ENCODE results near the gene ACSL3. TPM values are rescaled to one million over a fixed set of nuclear protein-coding genes. Genes with fewer than 3 reads are reported as not detected.

ACSL3 gene
- total RNA-seq, 1 experiment from 2014 or later: 236 TPM

DNA sequence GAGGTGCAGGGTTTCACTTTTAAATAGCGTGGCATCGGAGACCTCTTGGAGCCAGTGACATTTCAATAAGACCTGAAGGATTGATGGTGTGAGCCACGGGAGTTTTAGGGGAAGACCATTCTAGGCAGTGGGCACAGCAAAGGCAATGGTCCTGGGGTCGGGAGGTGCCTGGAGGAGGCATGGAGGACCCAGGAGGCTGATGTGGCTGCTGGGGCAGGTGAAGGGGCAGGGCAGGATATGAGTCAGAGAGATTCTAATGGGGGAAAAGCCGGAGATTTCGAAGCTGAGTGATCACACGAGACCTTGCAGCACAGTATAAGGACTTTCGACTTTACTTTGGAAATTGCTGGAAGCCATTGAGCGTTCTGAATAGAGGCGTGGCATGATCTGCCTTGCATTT lies 111.6 kb downstream of the ACSL3 start:
- intact Hi-C loops (cut with micrococcal nuclease): loop anchor here (10.0 kb wide), 1 partner anchor 632 kb away; the partner anchor contains the start of gene SCG2
- POLR2A ChIA-PET (ENCODE audit: unreplicated experiment): interaction anchor here (0.6 kb wide), 1 partner anchor 570 kb away, joined by 4 read pairs; no protein-coding TSS in a partner anchor
- Histone ChIP-seq H2AFZ (ENCODE audit: low read length) (0 out of 2 replicates have a peak overlapping the region, but pooled peaks have one; percentile 26), H3K36me3 (ENCODE audit: low read depth, low read length) (no peaks in the 10 kb centered on the region), H3K27ac (ENCODE audit: low read length) (no peak overlapping the region), H3K27me3 (ENCODE audit: low read length) (no peaks in the 10 kb centered on the region), H3K4me2 (ENCODE audit: low read length) (peak overlapping the region; percentile 5; the same call in 1 of the 2 replicates), H3K9me2 (replicated peaks; ENCODE audit: low read length) (no peaks in the 10 kb centered on the region), H3K79me2 (ENCODE audit: low read length) (no peaks in the 10 kb centered on the region), H3F3A (ENCODE audit: low read length, unreplicated experiment) (no peaks in the 10 kb centered on the region), H3K4me1 (ENCODE audit: insufficient read depth, low read length) (peaks cover 19% of the 10 kb centered on the region), H3K9ac (ENCODE audit: low read length) (no peak overlapping the region), H3K9me3 (ENCODE audit: low read length) (no peaks in the 10 kb centered on the region), H3K4me3 (ENCODE audit: low read length) (no peak overlapping the region), H4K20me1 (ENCODE audit: low read length) (no peaks in the 10 kb centered on the region)
- TF ChIP-seq EZH2phosphoT487 (IDR thresholded peaks at IDR 0.05; ENCODE audit: borderline replicate concordance, low read length) (no peak), EZH2 (IDR thresholded peaks at IDR 0.05; ENCODE audit: low read length, unreplicated experiment) (no peak)
- TF ChIP-seq, protein P1, sequence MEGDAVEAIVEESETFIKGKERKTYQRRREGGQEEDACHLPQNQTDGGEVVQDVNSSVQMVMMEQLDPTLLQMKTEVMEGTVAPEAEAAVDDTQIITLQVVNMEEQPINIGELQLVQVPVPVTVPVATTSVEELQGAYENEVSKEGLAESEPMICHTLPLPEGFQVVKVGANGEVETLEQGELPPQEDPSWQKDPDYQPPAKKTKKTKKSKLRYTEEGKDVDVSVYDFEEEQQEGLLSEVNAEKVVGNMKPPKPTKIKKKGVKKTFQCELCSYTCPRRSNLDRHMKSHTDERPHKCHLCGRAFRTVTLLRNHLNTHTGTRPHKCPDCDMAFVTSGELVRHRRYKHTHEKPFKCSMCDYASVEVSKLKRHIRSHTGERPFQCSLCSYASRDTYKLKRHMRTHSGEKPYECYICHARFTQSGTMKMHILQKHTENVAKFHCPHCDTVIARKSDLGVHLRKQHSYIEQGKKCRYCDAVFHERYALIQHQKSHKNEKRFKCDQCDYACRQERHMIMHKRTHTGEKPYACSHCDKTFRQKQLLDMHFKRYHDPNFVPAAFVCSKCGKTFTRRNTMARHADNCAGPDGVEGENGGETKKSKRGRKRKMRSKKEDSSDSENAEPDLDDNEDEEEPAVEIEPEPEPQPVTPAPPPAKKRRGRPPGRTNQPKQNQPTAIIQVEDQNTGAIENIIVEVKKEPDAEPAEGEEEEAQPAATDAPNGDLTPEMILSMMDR (conservative IDR thresholded peaks at IDR 0.05; ENCODE audit: low read depth, low read length): no peak
- BruUV-seq (replicated peaks): no TSS peak
- DNase-seq (no peak), ATAC-seq (no peak)
- CTCF ChIA-PET: interaction anchor here (0.7 to 1.7 kb wide), 3 partner anchors 9 to 130 kb away, joined by 3 to 11 read pairs (median 8); no protein-coding TSS in a partner anchor

DNA sequence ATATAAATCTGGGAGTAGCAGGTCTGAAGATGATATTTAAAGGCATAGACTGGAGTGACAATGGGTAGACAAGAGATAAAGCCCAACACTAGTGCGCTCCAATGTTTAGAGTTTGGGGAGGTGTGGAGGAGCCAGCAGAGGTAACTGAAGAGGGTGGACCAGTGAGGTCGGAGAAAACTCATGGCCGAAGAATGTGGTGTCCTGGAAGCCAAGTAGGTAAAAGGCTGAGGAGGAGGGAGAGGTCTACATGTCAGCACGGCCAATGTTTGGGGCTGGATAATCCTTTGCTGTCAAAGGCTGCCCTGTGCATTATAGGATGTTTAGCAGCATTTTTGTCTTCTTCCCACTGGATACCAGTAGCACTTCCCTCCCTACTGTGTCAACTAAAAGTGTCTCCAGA lies 112.4 kb downstream of the ACSL3 start:
- H3F3A ChIP-seq (ENCODE audit: low read length, unreplicated experiment): no peaks in the 10 kb centered on the region
- ChIA-PET POLR2A (ENCODE audit: unreplicated experiment) (no interaction called here), CTCF (no interaction called here)
- H3K9me3 ChIP-seq (ENCODE audit: low read length): no peaks in the 10 kb centered on the region
- no peaks in the 10 kb centered on the region for H3K36me3 ChIP-seq (ENCODE audit: low read depth, low read length)
- peak; percentile 27; the same call in 1 of the 2 replicates for ATAC-seq
- 0 out of 2 replicates have a peak overlapping the region, but pooled peaks have one; percentile 5 for H3K4me2 ChIP-seq (ENCODE audit: low read length)
- no peak overlapping the region for H2AFZ ChIP-seq (ENCODE audit: low read length)
- no peak overlapping the region for H3K9ac ChIP-seq (ENCODE audit: low read length)
- intact Hi-C loops (cut with micrococcal nuclease): loop anchor here (10.0 kb wide), 1 partner anchor 632 kb away; the partner anchor contains the start of gene SCG2
- H3K79me2 ChIP-seq (ENCODE audit: low read length): no peaks in the 10 kb centered on the region
- no peaks in the 10 kb centered on the region for H3K9me2 ChIP-seq (replicated peaks; ENCODE audit: low read length)
- peaks cover 19% of the 10 kb centered on the region for H3K4me1 ChIP-seq (ENCODE audit: insufficient read depth, low read length)
- no peak overlapping the region for H3K27ac ChIP-seq (ENCODE audit: low read length)
- no peaks in the 10 kb centered on the region for H3K27me3 ChIP-seq (ENCODE audit: low read length)
- no TSS peak for BruUV-seq (replicated peaks)
- DNase-seq: peak; percentile 44
- no peak for TF ChIP-seq EZH2phosphoT487 (IDR thresholded peaks at IDR 0.05; ENCODE audit: borderline replicate concordance, low read length)
- TF ChIP-seq EZH2 (IDR thresholded peaks at IDR 0.05; ENCODE audit: low read length, unreplicated experiment): no peak
- TF ChIP-seq, protein P1 (conservative IDR thresholded peaks at IDR 0.05; ENCODE audit: low read depth, low read length): no peak
- no peak overlapping the region for H3K4me3 ChIP-seq (ENCODE audit: low read length)
- no peaks in the 10 kb centered on the region for H4K20me1 ChIP-seq (ENCODE audit: low read length)

DNA sequence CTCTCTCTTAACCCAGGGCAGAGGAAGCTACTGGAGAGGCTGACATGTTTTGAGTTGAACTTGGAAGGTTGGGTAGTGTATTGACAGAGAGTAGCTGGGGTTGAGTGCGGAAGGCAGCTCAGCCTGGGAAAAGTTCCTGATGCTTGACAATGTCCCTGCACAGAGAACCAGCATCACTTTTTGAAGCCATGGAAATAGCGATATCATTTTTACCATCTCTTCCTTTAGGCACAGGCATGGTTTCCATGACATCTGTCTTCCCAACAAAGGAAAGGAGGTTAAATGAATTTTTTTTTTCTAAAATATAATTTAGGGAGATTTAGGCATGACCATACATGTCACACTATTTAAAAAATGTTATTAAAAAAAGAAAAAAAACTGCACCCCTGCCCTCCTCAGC lies 112.9 kb downstream of the ACSL3 start:
- no peaks in the 10 kb centered on the region for H3K9me2 ChIP-seq (replicated peaks; ENCODE audit: low read length)
- H3K9me3 ChIP-seq (ENCODE audit: low read length): no peaks in the 10 kb centered on the region
- DNase-seq: no peak
- no peaks in the 10 kb centered on the region for H3K36me3 ChIP-seq (ENCODE audit: low read depth, low read length)
- no TSS peak for BruUV-seq (replicated peaks)
- peaks cover 19% of the 10 kb centered on the region for H3K4me1 ChIP-seq (ENCODE audit: insufficient read depth, low read length)
- H3K4me3 ChIP-seq (ENCODE audit: low read length): no peak overlapping the region
- no peak overlapping the region for H3K27ac ChIP-seq (ENCODE audit: low read length)
- ChIA-PET CTCF (no interaction called here), POLR2A (ENCODE audit: unreplicated experiment) (no interaction called here)
- intact Hi-C loops (cut with micrococcal nuclease): loop anchor here (10.0 kb wide), 1 partner anchor 631 kb away; the partner anchor contains the start of gene SCG2
- H3K4me2 ChIP-seq (ENCODE audit: low read length): no peak overlapping the region
- no peak for TF ChIP-seq EZH2 (IDR thresholded peaks at IDR 0.05; ENCODE audit: low read length, unreplicated experiment)
- TF ChIP-seq, protein P1 (conservative IDR thresholded peaks at IDR 0.05; ENCODE audit: low read depth, low read length): no peak
- TF ChIP-seq EZH2phosphoT487 (IDR thresholded peaks at IDR 0.05; ENCODE audit: borderline replicate concordance, low read length): no peak
- H2AFZ ChIP-seq (ENCODE audit: low read length): no peak overlapping the region
- H3K27me3 ChIP-seq (ENCODE audit: low read length): no peaks in the 10 kb centered on the region
- ATAC-seq: no peak
- no peak overlapping the region for H3K9ac ChIP-seq (ENCODE audit: low read length)
- no peaks in the 10 kb centered on the region for H4K20me1 ChIP-seq (ENCODE audit: low read length)
- H3F3A ChIP-seq (ENCODE audit: low read length, unreplicated experiment): no peaks in the 10 kb centered on the region
- no peaks in the 10 kb centered on the region for H3K79me2 ChIP-seq (ENCODE audit: low read length)
